IMR-90 (cell line): ENCODE data around the gene EIF4E1B. TPM values are rescaled to one million over a fixed set of nuclear protein-coding genes. Genes with fewer than 3 reads are reported as not detected.

ENCODE experiments used
- ATAC-seq: fragments of 200-7000 bp; cut with Tn5 transposase; 2 replicates; pipeline ENCODE4 v1.9.1; 2020; ENCODE audit warnings: low read depth, mild to moderate bottlenecking, moderate library complexity
- BruUV-seq: library from RNA; stranded (reverse); fragments of 400-500 nt; replicated peaks from 2 replicates; lab custom pipeline; 2021; lab: Mats Ljungman, UMichigan
- CTCF ChIA-PET: fragments of 300-600 bp; formaldehyde crosslinking; extraction: SDS; loops from one replicate; lab custom pipeline; 2021; ENCODE audit warnings: antibody characterized with exemption; lab: Yijun Ruan, JAX
- POLR2A ChIA-PET: fragments of 300-600 bp; sonication (Branson Sonifier 250); formaldehyde crosslinking; loops from one replicate; lab custom pipeline; 2022; ENCODE audit warnings: antibody characterized with exemption; ENCODE audit not compliant: unreplicated experiment; lab: Charles Lee
- DNase-seq: peaks from one replicate; pipeline ENCODE4 v3.0.0; 2013
- H2AFZ ChIP-seq: replicated peaks from 2 replicates; pipeline ENCODE3; 2013; ENCODE audit warnings: low read length, mild to moderate bottlenecking; ENCODE audit not compliant: poor library complexity
- H2AK5ac ChIP-seq: 2 replicates; pipeline ENCODE4 v1.6.1; 2013; ENCODE audit warnings: low read depth, low read length, inconsistent platforms
- H2AK9ac ChIP-seq: replicated peaks from 2 replicates; pipeline ENCODE3; 2013; ENCODE audit warnings: mild to moderate bottlenecking, low read depth, low read length, moderate library complexity; ENCODE audit not compliant: poor library complexity
- H2BK120ac ChIP-seq: 2 replicates; pipeline ENCODE4 v1.6.1; 2013; ENCODE audit warnings: low read depth, low read length, inconsistent platforms
- H2BK15ac ChIP-seq: 3 replicates; pipeline ENCODE4 v1.6.1; 2013; ENCODE audit warnings: low read depth, low read length, inconsistent platforms
- H2BK20ac ChIP-seq: 2 replicates; pipeline ENCODE4 v1.6.1; 2013; ENCODE audit warnings: low read depth, mild to moderate bottlenecking, inconsistent platforms, low read length, moderate library complexity
- H2BK5ac ChIP-seq: 2 replicates; pipeline ENCODE4 v1.6.1; 2013; ENCODE audit warnings: mild to moderate bottlenecking, low read depth, low read length, inconsistent platforms; ENCODE audit not compliant: poor library complexity, severe bottlenecking
- H3K14ac ChIP-seq: replicated peaks from 2 replicates; pipeline ENCODE4 v1.6.1; 2013; ENCODE audit warnings: low read depth, low read length, inconsistent platforms
- H3K18ac ChIP-seq: 2 replicates; pipeline ENCODE4 v1.6.1; 2013; ENCODE audit warnings: low read depth, low read length, control low read depth
- H3K23ac ChIP-seq: 2 replicates; pipeline ENCODE4 v1.6.1; 2013; ENCODE audit warnings: low read depth, low read length, inconsistent platforms
- H3K27ac ChIP-seq: 2 replicates; pipeline ENCODE4 v1.5.1; 2013; ENCODE audit warnings: mild to moderate bottlenecking, control low read depth, low read length; ENCODE audit not compliant: insufficient read depth
- H3K27me3 ChIP-seq: 2 replicates; pipeline ENCODE4 v1.6.1; 2013; ENCODE audit warnings: low read length; ENCODE audit not compliant: control insufficient read depth, insufficient read depth
- H3K36me3 ChIP-seq: 2 replicates; pipeline ENCODE4 v1.6.1; 2013; ENCODE audit warnings: low read length, mixed read lengths; ENCODE audit not compliant: control insufficient read depth, insufficient read depth
- H3K4ac ChIP-seq: 2 replicates; pipeline ENCODE4 v1.6.1; 2013; ENCODE audit warnings: low read depth, low read length, inconsistent platforms
- H3K4me1 ChIP-seq: 2 replicates; pipeline ENCODE4 v1.6.1; 2013; ENCODE audit warnings: low read length, mixed read lengths; ENCODE audit not compliant: control insufficient read depth, insufficient read depth
- H3K4me2 ChIP-seq: 2 replicates; pipeline ENCODE4 v1.6.1; 2013; ENCODE audit warnings: low read depth, mild to moderate bottlenecking, control low read depth, low read length, moderate library complexity
- H3K4me3 ChIP-seq: 2 replicates; pipeline ENCODE4 v1.5.1; 2013; ENCODE audit warnings: low read depth, mild to moderate bottlenecking, control low read depth, low read length, moderate library complexity; ENCODE audit not compliant: insufficient read depth
- H3K56ac ChIP-seq: 2 replicates; pipeline ENCODE4 v1.6.1; 2013; ENCODE audit warnings: low read length, inconsistent platforms; ENCODE audit not compliant: insufficient read depth; ENCODE audit errors: extremely low read depth
- H3K79me1 ChIP-seq, 2 experiments: 2 replicates each; pipeline ENCODE4 v1.6.1; 2013; ENCODE audit warnings: low read length in 2 of 2, inconsistent platforms in 1 of 2, low read depth in 1 of 2
- H3K9ac ChIP-seq: 2 replicates; pipeline ENCODE4 v1.6.1; 2013; ENCODE audit warnings: low read depth, low read length, control low read depth
- H3K9me1 ChIP-seq: 2 replicates; pipeline ENCODE4 v1.6.1; 2013; ENCODE audit warnings: low read length, inconsistent platforms; ENCODE audit not compliant: insufficient read depth
- H3K9me3 ChIP-seq: 2 replicates; pipeline ENCODE4 v1.6.1; 2013; ENCODE audit warnings: low read length; ENCODE audit not compliant: control insufficient read depth, insufficient read depth
- H4K20me1 ChIP-seq: 2 replicates; pipeline ENCODE4 v1.6.1; 2013; ENCODE audit warnings: low read length, inconsistent platforms; ENCODE audit not compliant: insufficient read depth
- H4K5ac ChIP-seq: 2 replicates; pipeline ENCODE4 v1.6.1; 2013; ENCODE audit warnings: mild to moderate bottlenecking, low read depth, low read length, control low read depth
- H4K8ac ChIP-seq, 2 experiments: 2 replicates each; pipeline ENCODE4 v1.6.1; 2013; ENCODE audit warnings: low read depth in 2 of 2, low read length in 2 of 2, control low read depth in 1 of 2, inconsistent platforms in 1 of 2
- H4K91ac ChIP-seq: 2 replicates; pipeline ENCODE4 v1.6.1; 2013; ENCODE audit warnings: low read depth, low read length, inconsistent platforms; ENCODE audit not compliant: insufficient read depth
- CEBPB ChIP-seq: IDR thresholded peaks from 2 replicates; pipeline ENCODE4 v1.6.1; 2012; ENCODE audit warnings: low read depth, low read length, improper control_type of control experiment
- CHD1 ChIP-seq: IDR thresholded peaks from 2 replicates; pipeline ENCODE4 v1.6.1; 2012; ENCODE audit warnings: low read depth, low read length, improper control_type of control experiment
- ELK1 ChIP-seq: fragments of 150-350 bp; IDR thresholded peaks from 2 replicates; pipeline ENCODE4 v1.6.1; 2016; ENCODE audit warnings: low read depth, mild to moderate bottlenecking, low read length, moderate library complexity, borderline replicate concordance
- FOS ChIP-seq: fragments of 150-350 bp; IDR thresholded peaks from 2 replicates; pipeline ENCODE4 v1.6.1; 2016; ENCODE audit warnings: low read depth, low read length
- MAFK ChIP-seq: IDR thresholded peaks from 2 replicates; pipeline ENCODE4 v1.6.1; 2012; ENCODE audit warnings: low read depth, low read length, improper control_type of control experiment
- MAZ ChIP-seq: IDR thresholded peaks from 2 replicates; pipeline ENCODE4 v1.6.1; 2012; ENCODE audit warnings: low read depth, mild to moderate bottlenecking, low read length, improper control_type of control experiment, moderate library complexity, borderline replicate concordance
- MXI1 ChIP-seq: IDR thresholded peaks from 2 replicates; pipeline ENCODE4 v1.6.1; 2012; ENCODE audit warnings: low read depth, mild to moderate bottlenecking, low read length, moderate library complexity, borderline replicate concordance
- NFE2L2 ChIP-seq: fragments of 150-350 bp; IDR thresholded peaks from 2 replicates; pipeline ENCODE4 v1.6.1; 2016; ENCODE audit warnings: low read depth, mild to moderate bottlenecking, low read length
- POLR2A ChIP-seq: IDR thresholded peaks from 2 replicates; pipeline ENCODE4 v1.6.1; 2012; ENCODE audit warnings: mild to moderate bottlenecking, low read depth, low read length
- RAD21 ChIP-seq: IDR thresholded peaks from 2 replicates; pipeline ENCODE4 v1.6.1; 2012; ENCODE audit warnings: low read length, improper control_type of control experiment
- RCOR1 ChIP-seq: IDR thresholded peaks from 2 replicates; pipeline ENCODE4 v1.6.1; 2012; ENCODE audit warnings: mild to moderate bottlenecking, low read length, improper control_type of control experiment; ENCODE audit not compliant: insufficient replicate concordance
- RFX5 ChIP-seq: IDR thresholded peaks from 2 replicates; pipeline ENCODE4 v1.8.0; 2012; ENCODE audit warnings: low read depth, mild to moderate bottlenecking, low read length, moderate library complexity
- SMC3 ChIP-seq: fragments of 150-350 bp; IDR thresholded peaks from 2 replicates; pipeline ENCODE4 v1.6.1; 2016; ENCODE audit warnings: low read depth, mild to moderate bottlenecking, antibody characterized with exemption, low read length, moderate library complexity
- USF2 ChIP-seq: fragments of 150-350 bp; IDR thresholded peaks from 2 replicates; pipeline ENCODE4 v1.6.1; 2017; ENCODE audit warnings: mild to moderate bottlenecking, antibody characterized with exemption, low read length, low read depth
- WGBS, 2 experiments: methylation state at CpG; one replicate each; pipeline versions ENCODE4 v1.1.5 to v1.1.7; 2013; ENCODE audit warnings: missing lambda C conversion rate in 2 of 2; ENCODE audit not compliant: insufficient read length in 1 of 2; ENCODE audit errors: extremely low coverage in 2 of 2; 5-methylcytosine and 5-hydroxymethylcytosine counted together
- dilution Hi-C: fragments of 300-500 bp; cut with HindIII; formaldehyde crosslinking; loops from one replicate; pipeline ENCODE4 v1.14.3; 2018; ENCODE audit warnings: low sequenced_read_pairs; ENCODE audit not compliant: unreplicated experiment
- in situ Hi-C: fragments of 300-500 bp; cut with MboI; formaldehyde crosslinking; loops from 3 replicates; pipeline ENCODE4 v1.14.3; 2019; ENCODE audit warnings: low sequenced_read_pairs, inconsistent platforms, mixed read lengths
- intact Hi-C: fragments of 100-400 bp; cut with micrococcal nuclease; formaldehyde crosslinking; loops from 2 replicates; pipeline ENCODE4 v1.10.0; 2022
- polyA plus RNA-seq, 3 experiments: library from polyadenylated mRNA; depleted of rRNA; stranded (reverse); fragments of >200 nt; gene quantifications; 2 replicates each; pipeline ENCODE4 v1.2.3, GENCODE V29; 2012; ENCODE audit warnings: low replicate concordance in 1 of 3
- total RNA-seq: library from RNA; depleted of rRNA; stranded (reverse); fragments of >200 nt; gene quantifications from 2 replicates; pipeline ENCODE4 v1.2.3, GENCODE V29; 2012
- TF ChIP-seq, protein P1 (sequence below): conservative IDR thresholded peaks from 2 replicates; pipeline ENCODE4 v1.5.1; 2012; ENCODE audit warnings: mild to moderate bottlenecking, low read depth, low read length, improper control_type of control experiment

EIF4E1B gene
- total and polyA plus RNA-seq, 2 of the 4 experiments (the other 2 are of a cell fraction): not detected

GRCh38 chr5:176654856-176655255, 24.4 kb downstream of the EIF4E1B start:
- Histone ChIP-seq H3K27ac (no peak overlapping the region), H3K4ac (no peak overlapping the region), H3K9me3 (no peaks in the 10 kb centered on the region), H4K8ac (no peak overlapping the region), H3K4me1 (0 out of 2 replicates have a peak, but pooled peaks cover 2% of the 10 kb centered on the region), H2AK9ac (no peak overlapping the region), H2AFZ (no peak overlapping the region), H2BK20ac (no peak overlapping the region), H3K23ac (no peak overlapping the region), H2AK5ac (no peak overlapping the region), H3K27me3 (no peaks in the 10 kb centered on the region), H3K36me3 (peaks cover 10% of the 10 kb centered on the region; the same call in 1 of the 2 replicates), H4K91ac (no peak overlapping the region), H3K9ac (no peak overlapping the region), H3K18ac (no peak overlapping the region), H3K4me3 (no peak overlapping the region), H2BK120ac (no peak overlapping the region), H3K79me1 (peaks cover 0 to 23% of the 10 kb centered on the region in 2 experiments), H3K9me1 (peaks cover 3% of the 10 kb centered on the region; the same call in 1 of the 2 replicates), H3K14ac (no peak overlapping the region), H3K4me2 (no peak overlapping the region), H2BK5ac (no peak overlapping the region), H2BK15ac (no peak overlapping the region), H4K20me1 (peaks cover 33% of the 10 kb centered on the region), H4K5ac (no peak overlapping the region), H3K56ac (no peak overlapping the region)
- no peak for ATAC-seq
- POLR2A ChIA-PET: no interaction called here
- intact Hi-C loops (no loop called here), in situ Hi-C loops (no loop called here), dilution Hi-C loops (no loop called here)
- TF ChIP-seq CEBPB (no peak), SMC3 (no peak), MXI1 (no peak), CHD1 (no peak), RFX5 (no peak), RCOR1 (no peak), USF2 (no peak), FOS (no peak), MAZ (no peak), POLR2A (no peak), ELK1 (no peak), MAFK (no peak), NFE2L2 (no peak), RAD21 (no peak)
- TF ChIP-seq, protein P1, sequence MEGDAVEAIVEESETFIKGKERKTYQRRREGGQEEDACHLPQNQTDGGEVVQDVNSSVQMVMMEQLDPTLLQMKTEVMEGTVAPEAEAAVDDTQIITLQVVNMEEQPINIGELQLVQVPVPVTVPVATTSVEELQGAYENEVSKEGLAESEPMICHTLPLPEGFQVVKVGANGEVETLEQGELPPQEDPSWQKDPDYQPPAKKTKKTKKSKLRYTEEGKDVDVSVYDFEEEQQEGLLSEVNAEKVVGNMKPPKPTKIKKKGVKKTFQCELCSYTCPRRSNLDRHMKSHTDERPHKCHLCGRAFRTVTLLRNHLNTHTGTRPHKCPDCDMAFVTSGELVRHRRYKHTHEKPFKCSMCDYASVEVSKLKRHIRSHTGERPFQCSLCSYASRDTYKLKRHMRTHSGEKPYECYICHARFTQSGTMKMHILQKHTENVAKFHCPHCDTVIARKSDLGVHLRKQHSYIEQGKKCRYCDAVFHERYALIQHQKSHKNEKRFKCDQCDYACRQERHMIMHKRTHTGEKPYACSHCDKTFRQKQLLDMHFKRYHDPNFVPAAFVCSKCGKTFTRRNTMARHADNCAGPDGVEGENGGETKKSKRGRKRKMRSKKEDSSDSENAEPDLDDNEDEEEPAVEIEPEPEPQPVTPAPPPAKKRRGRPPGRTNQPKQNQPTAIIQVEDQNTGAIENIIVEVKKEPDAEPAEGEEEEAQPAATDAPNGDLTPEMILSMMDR: no peak
- CTCF ChIA-PET: no interaction called here
- no peak for DNase-seq
- no TSS peak for BruUV-seq
- WGBS, 2 experiments: no CpG with 5 or more reads among the region's 14 CpGs
